ENCODE data around the gene TLR4.
A peak's percentile ranks its signal among the peaks of the same experiment; 100 is the strongest.

Gene TLR4

DNA sequence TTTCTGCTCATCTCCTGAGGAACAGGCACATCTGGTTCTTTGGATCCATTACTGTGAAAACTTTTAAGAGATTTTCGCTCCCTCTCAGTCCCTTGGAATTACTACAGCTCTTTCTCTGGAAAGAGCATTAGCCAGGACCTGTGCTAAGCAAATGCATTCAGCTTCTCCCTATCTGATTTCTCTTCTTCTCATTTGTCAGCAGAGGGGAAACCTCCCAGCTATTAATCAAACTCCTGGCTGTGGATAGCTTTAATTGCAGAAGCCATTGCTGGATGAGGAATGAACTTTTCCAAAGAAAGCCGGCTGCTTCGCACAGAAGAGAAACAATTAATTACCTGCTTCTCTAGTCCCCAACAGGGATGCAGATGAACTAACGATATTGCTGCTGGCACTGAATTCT lies 37.9 kb downstream of the TLR4 start:
- no peaks in the 10 kb centered on the region for H3K36me3 ChIP-seq (ENCODE audit: control insufficient read depth in 4 of 4, insufficient read depth in 4 of 4, low read length in 3 of 4)
- ChIA-PET POLR2A (no interaction called here), CTCF (interaction anchor here (1.3 to 1.5 kb wide), 2 partner anchors 14 to 91 kb away, joined by 3 read pairs; no protein-coding TSS in a partner anchor)
- DNase-seq: no peak
- H3K4me1 ChIP-seq (ENCODE audit: control extremely low read depth in 1 of 4, control insufficient read depth in 4 of 4, insufficient read depth in 4 of 4, low read length in 3 of 4): peaks cover 5 to 15% (median 9%) of the 10 kb centered on the region in 4 experiments
- peaks cover 0 to 2% (median 0%) of the 10 kb centered on the region in 5 experiments for H3K9me3 ChIP-seq (ENCODE audit: control extremely low read depth in 1 of 5, control insufficient read depth in 4 of 5, insufficient read depth in 2 of 5, low read depth in 1 of 5, low read length in 4 of 5)
- no peak overlapping the region for H3K4me3 ChIP-seq (ENCODE audit: control insufficient read depth in 1 of 7, extremely low read depth in 1 of 7, insufficient read depth in 4 of 7, low read depth in 2 of 7, low read length in 6 of 7)
- 94% methylated on average over 4 of the region's 4 CpGs for WGBS (ENCODE audit: insufficient coverage)
- peaks cover 8 to 30% (median 23%) of the 10 kb centered on the region in 5 experiments for H3K27me3 ChIP-seq (replicated peaks in 2 of 5; ENCODE audit: control insufficient read depth in 4 of 5, insufficient read depth in 5 of 5, low read length in 4 of 5)
- no peak overlapping the region for H3K27ac ChIP-seq (ENCODE audit: insufficient read depth in 1 of 2, low read depth in 1 of 2, low read length in 2 of 2, poor library complexity in 1 of 2, severe bottlenecking in 2 of 2)

- no CpG with 5 or more reads among the region's 3 CpGs for WGBS (ENCODE audit: insufficient coverage)
- ChIA-PET CTCF (no interaction called here), POLR2A (no interaction called here)
- H3K9me3 ChIP-seq (ENCODE audit: control extremely low read depth in 1 of 5, control insufficient read depth in 4 of 5, insufficient read depth in 2 of 5, low read depth in 1 of 5, low read length in 4 of 5): peaks cover 0 to 2% (median 0%) of the 10 kb centered on the region in 5 experiments
- DNase-seq: peak in 2 of 3 donors; percentile 40 to 45
- peaks cover 5 to 15% (median 9%) of the 10 kb centered on the region in 4 experiments for H3K4me1 ChIP-seq (ENCODE audit: control extremely low read depth in 1 of 4, control insufficient read depth in 4 of 4, insufficient read depth in 4 of 4, low read length in 3 of 4)
- H3K36me3 ChIP-seq (ENCODE audit: control insufficient read depth in 4 of 4, insufficient read depth in 4 of 4, low read length in 3 of 4): no peaks in the 10 kb centered on the region
- H3K27me3 ChIP-seq (replicated peaks in 2 of 5; ENCODE audit: control insufficient read depth in 4 of 5, insufficient read depth in 5 of 5, low read length in 4 of 5): peaks cover 8 to 35% (median 24%) of the 10 kb centered on the region in 5 experiments
- H3K4me3 ChIP-seq (ENCODE audit: control insufficient read depth in 1 of 7, extremely low read depth in 1 of 7, insufficient read depth in 4 of 7, low read depth in 2 of 7, low read length in 6 of 7): peak overlapping the region in 2 of 7 experiments; percentile 57 to 71
- H3K27ac ChIP-seq (ENCODE audit: insufficient read depth in 1 of 2, low read depth in 1 of 2, low read length in 2 of 2, poor library complexity in 1 of 2, severe bottlenecking in 2 of 2): no peak overlapping the region
These were observed 40.2 kb downstream of the TLR4 start for GRCh38 chr9:117744369-117744768.

DNA sequence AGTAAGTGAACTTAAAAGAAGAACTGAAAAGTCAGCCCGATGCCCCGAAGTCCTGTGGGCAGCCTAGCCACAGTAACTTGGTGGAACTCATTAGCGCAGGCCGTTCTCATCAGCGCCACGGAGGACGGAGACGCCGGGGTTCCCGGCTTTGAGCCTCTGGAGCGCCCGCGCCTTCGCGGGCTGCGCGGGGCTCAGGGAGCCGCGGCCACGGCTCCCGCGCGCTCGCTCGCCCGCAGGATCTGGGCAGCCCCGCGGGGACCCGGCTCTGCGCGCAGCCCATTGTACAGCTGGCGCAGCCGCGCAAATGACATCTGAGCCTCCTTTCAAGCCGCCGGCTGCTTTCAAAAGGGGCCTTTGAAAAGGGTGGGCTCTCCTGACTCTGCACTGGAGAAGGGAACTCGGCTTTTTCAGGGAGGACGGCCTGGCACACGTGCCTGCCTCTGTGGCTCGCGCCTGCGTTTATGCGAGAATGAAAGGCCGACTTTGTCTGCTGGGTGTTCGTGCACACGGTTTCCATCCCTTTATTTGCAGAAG lies 40.7 kb downstream of the TLR4 start:
- WGBS (ENCODE audit: insufficient coverage): 4% methylated on average over 38 of the region's 46 CpGs
- H3K4me1 ChIP-seq (ENCODE audit: control extremely low read depth in 1 of 4, control insufficient read depth in 4 of 4, insufficient read depth in 4 of 4, low read length in 3 of 4): peaks cover 5 to 15% (median 9%) of the 10 kb centered on the region in 4 experiments
- peaks cover 8 to 35% (median 24%) of the 10 kb centered on the region in 5 experiments for H3K27me3 ChIP-seq (replicated peaks in 2 of 5; ENCODE audit: control insufficient read depth in 4 of 5, insufficient read depth in 5 of 5, low read length in 4 of 5)
- H3K4me3 ChIP-seq (ENCODE audit: control insufficient read depth in 1 of 7, extremely low read depth in 1 of 7, insufficient read depth in 4 of 7, low read depth in 2 of 7, low read length in 6 of 7): peak overlapping the region in 6 of 7 experiments; percentile 1 to 71 (median 50)
- H3K27ac ChIP-seq (ENCODE audit: insufficient read depth in 1 of 2, low read depth in 1 of 2, low read length in 2 of 2, poor library complexity in 1 of 2, severe bottlenecking in 2 of 2): no peak overlapping the region
- peak in 2 of 3 donors; percentile 33 to 37 for DNase-seq
- CTCF ChIA-PET: no interaction called here
- POLR2A ChIA-PET: no interaction called here
- H3K9me3 ChIP-seq (ENCODE audit: control extremely low read depth in 1 of 5, control insufficient read depth in 4 of 5, insufficient read depth in 2 of 5, low read depth in 1 of 5, low read length in 4 of 5): peaks cover 0 to 2% (median 0%) of the 10 kb centered on the region in 5 experiments
- H3K36me3 ChIP-seq (ENCODE audit: control insufficient read depth in 4 of 4, insufficient read depth in 4 of 4, low read length in 3 of 4): no peaks in the 10 kb centered on the region

GRCh38 chr9:117745598-117745997 lies 41.4 kb downstream of the TLR4 start:
- Histone ChIP-seq H3K9me3 (ENCODE audit: control extremely low read depth in 1 of 5, control insufficient read depth in 4 of 5, insufficient read depth in 2 of 5, low read depth in 1 of 5, low read length in 4 of 5) (peaks cover 0 to 2% (median 0%) of the 10 kb centered on the region in 5 experiments), H3K27ac (ENCODE audit: insufficient read depth in 1 of 2, low read depth in 1 of 2, low read length in 2 of 2, poor library complexity in 1 of 2, severe bottlenecking in 2 of 2) (no peak overlapping the region), H3K4me1 (ENCODE audit: control extremely low read depth in 1 of 4, control insufficient read depth in 4 of 4, insufficient read depth in 4 of 4, low read length in 3 of 4) (peaks cover 5 to 15% (median 9%) of the 10 kb centered on the region in 4 experiments), H3K4me3 (ENCODE audit: control insufficient read depth in 1 of 7, extremely low read depth in 1 of 7, insufficient read depth in 4 of 7, low read depth in 2 of 7, low read length in 6 of 7) (no peak overlapping the region), H3K36me3 (ENCODE audit: control insufficient read depth in 4 of 4, insufficient read depth in 4 of 4, low read length in 3 of 4) (no peaks in the 10 kb centered on the region), H3K27me3 (replicated peaks in 2 of 5; ENCODE audit: control insufficient read depth in 4 of 5, insufficient read depth in 5 of 5, low read length in 4 of 5) (peaks cover 8 to 36% (median 27%) of the 10 kb centered on the region in 5 experiments)
- CTCF ChIA-PET: no interaction called here
- POLR2A ChIA-PET: no interaction called here
- WGBS (ENCODE audit: insufficient coverage): 90% methylated on average over 8 of the region's 8 CpGs
- no peak for DNase-seq

DNA sequence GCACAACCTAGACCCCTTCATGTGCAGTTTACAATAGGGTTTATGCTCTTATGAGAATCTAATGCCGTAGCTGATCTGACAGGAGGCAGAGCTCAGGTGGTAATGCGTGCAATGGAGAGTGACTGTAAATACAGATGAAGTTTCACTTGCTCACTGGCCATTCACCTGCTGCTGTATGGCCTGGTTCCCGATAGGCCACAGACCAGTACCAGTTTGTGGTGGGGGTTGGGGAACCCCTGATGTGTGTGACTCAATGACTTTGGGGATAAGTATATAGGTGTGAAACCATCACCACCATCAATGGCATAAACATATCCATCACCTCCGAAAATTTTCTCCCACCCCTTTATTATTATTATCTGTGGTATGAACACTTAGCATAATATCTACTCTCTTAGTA lies 42.1 kb downstream of the TLR4 start:
- H3K4me1 ChIP-seq (ENCODE audit: control extremely low read depth in 1 of 4, control insufficient read depth in 4 of 4, insufficient read depth in 4 of 4, low read length in 3 of 4): peaks cover 5 to 15% (median 9%) of the 10 kb centered on the region in 4 experiments
- DNase-seq: no peak
- H3K27ac ChIP-seq (ENCODE audit: insufficient read depth in 1 of 2, low read depth in 1 of 2, low read length in 2 of 2, poor library complexity in 1 of 2, severe bottlenecking in 2 of 2): no peak overlapping the region
- WGBS (ENCODE audit: insufficient coverage): 100% methylated on average over 2 of the region's 4 CpGs
- peaks cover 8 to 37% (median 27%) of the 10 kb centered on the region in 5 experiments for H3K27me3 ChIP-seq (replicated peaks in 2 of 5; ENCODE audit: control insufficient read depth in 4 of 5, insufficient read depth in 5 of 5, low read length in 4 of 5)
- H3K4me3 ChIP-seq (ENCODE audit: control insufficient read depth in 1 of 7, extremely low read depth in 1 of 7, insufficient read depth in 4 of 7, low read depth in 2 of 7, low read length in 6 of 7): no peak overlapping the region
- ChIA-PET CTCF (no interaction called here), POLR2A (no interaction called here)
- no peaks in the 10 kb centered on the region for H3K36me3 ChIP-seq (ENCODE audit: control insufficient read depth in 4 of 4, insufficient read depth in 4 of 4, low read length in 3 of 4)
- H3K9me3 ChIP-seq (ENCODE audit: control extremely low read depth in 1 of 5, control insufficient read depth in 4 of 5, insufficient read depth in 2 of 5, low read depth in 1 of 5, low read length in 4 of 5): peaks cover 0 to 2% (median 0%) of the 10 kb centered on the region in 5 experiments

GRCh38 chr9:117747386-117747970 lies 43.3 kb downstream of the TLR4 start:
- H3K27ac ChIP-seq (ENCODE audit: insufficient read depth in 1 of 2, low read depth in 1 of 2, low read length in 2 of 2, poor library complexity in 1 of 2, severe bottlenecking in 2 of 2): no peak overlapping the region
- H3K4me1 ChIP-seq (ENCODE audit: control extremely low read depth in 1 of 4, control insufficient read depth in 4 of 4, insufficient read depth in 4 of 4, low read length in 3 of 4): peaks cover 5 to 15% (median 9%) of the 10 kb centered on the region in 4 experiments
- 82% methylated on average over 5 of the region's 5 CpGs for WGBS (ENCODE audit: insufficient coverage)
- peaks cover 8 to 37% (median 21%) of the 10 kb centered on the region in 5 experiments for H3K27me3 ChIP-seq (replicated peaks in 2 of 5; ENCODE audit: control insufficient read depth in 4 of 5, insufficient read depth in 5 of 5, low read length in 4 of 5)
- CTCF ChIA-PET: no interaction called here
- DNase-seq: no peak
- H3K9me3 ChIP-seq (ENCODE audit: control extremely low read depth in 1 of 5, control insufficient read depth in 4 of 5, insufficient read depth in 2 of 5, low read depth in 1 of 5, low read length in 4 of 5): peaks cover 0 to 2% (median 0%) of the 10 kb centered on the region in 5 experiments
- POLR2A ChIA-PET: no interaction called here
- H3K4me3 ChIP-seq (ENCODE audit: control insufficient read depth in 1 of 7, extremely low read depth in 1 of 7, insufficient read depth in 4 of 7, low read depth in 2 of 7, low read length in 6 of 7): no peak overlapping the region
- H3K36me3 ChIP-seq (ENCODE audit: control insufficient read depth in 4 of 4, insufficient read depth in 4 of 4, low read length in 3 of 4): no peaks in the 10 kb centered on the region

DNA sequence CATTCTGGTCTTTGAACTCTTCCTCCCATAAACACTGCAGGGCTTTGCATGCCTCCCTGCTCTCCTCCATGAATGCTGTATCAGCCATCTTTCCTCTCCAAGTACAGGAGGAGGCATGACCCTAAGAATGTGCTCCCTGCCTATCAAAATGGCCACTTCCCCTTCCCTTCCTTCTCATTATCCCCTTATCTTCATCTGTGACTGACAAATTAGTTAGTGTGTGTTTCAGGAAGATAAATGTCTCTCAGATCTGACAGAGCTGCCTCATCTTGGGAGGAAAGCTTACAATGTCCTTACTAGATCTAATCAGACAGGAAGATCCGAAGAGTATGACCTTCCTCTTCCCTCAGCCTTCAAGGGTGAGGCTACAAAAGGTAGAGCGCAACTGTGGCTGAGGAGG lies 46.2 kb downstream of the TLR4 start:
- Histone ChIP-seq H3K4me3 (ENCODE audit: control insufficient read depth in 1 of 7, extremely low read depth in 1 of 7, insufficient read depth in 4 of 7, low read depth in 2 of 7, low read length in 6 of 7) (no peak overlapping the region), H3K27ac (ENCODE audit: insufficient read depth in 1 of 2, low read depth in 1 of 2, low read length in 2 of 2, poor library complexity in 1 of 2, severe bottlenecking in 2 of 2) (no peak overlapping the region), H3K27me3 (replicated peaks in 2 of 5; ENCODE audit: control insufficient read depth in 4 of 5, insufficient read depth in 5 of 5, low read length in 4 of 5) (peaks cover 0 to 22% (median 17%) of the 10 kb centered on the region in 5 experiments), H3K9me3 (ENCODE audit: control extremely low read depth in 1 of 5, control insufficient read depth in 4 of 5, insufficient read depth in 2 of 5, low read depth in 1 of 5, low read length in 4 of 5) (peaks cover 0 to 2% (median 0%) of the 10 kb centered on the region in 5 experiments), H3K36me3 (ENCODE audit: control insufficient read depth in 4 of 4, insufficient read depth in 4 of 4, low read length in 3 of 4) (no peaks in the 10 kb centered on the region), H3K4me1 (ENCODE audit: control extremely low read depth in 1 of 4, control insufficient read depth in 4 of 4, insufficient read depth in 4 of 4, low read length in 3 of 4) (peaks cover 0 to 4% (median 2%) of the 10 kb centered on the region in 4 experiments)
- DNase-seq: no peak
- ChIA-PET CTCF (no interaction called here), POLR2A (no interaction called here)
- WGBS (ENCODE audit: insufficient coverage): 56% methylated on average over 2 of the region's 2 CpGs

All from common myeloid progenitor, CD34-positive (primary cell).